Activated naive CD4-positive, alpha-beta T cell treated with anti-CD3 and anti-CD28 coated beads for 36 hours (primary cell): ENCODE results near the gene EN1. TPM values are rescaled to one million over a fixed set of nuclear protein-coding genes. Genes with fewer than 3 reads are reported as not detected.
A peak's percentile ranks its signal among the peaks of the same experiment; 100 is the strongest.

Source experiments
- CTCF ChIA-PET: fragments of 350-600 bp; sonication (Branson Sonifier 250); formaldehyde crosslinking; loops from one replicate; lab custom pipeline; 2021; ENCODE audit warnings: antibody characterized with exemption; lab: Charles Lee
- DNase-seq: peaks from one replicate; pipeline ENCODE4 v3.0.0-alpha.2; 2020
- H3K27ac Mint-ChIP-seq: one replicate; pipeline ENCODE4 v1.8.0; 2021; ENCODE audit warnings: mild to moderate bottlenecking, mixed read lengths
- H3K27me3 Mint-ChIP-seq: one replicate; pipeline ENCODE4 v1.8.0; 2021; ENCODE audit warnings: low read depth, mixed read lengths
- H3K36me3 Mint-ChIP-seq: one replicate; pipeline ENCODE4 v1.8.0; 2021; ENCODE audit warnings: low read depth, mixed read lengths
- H3K4me1 Mint-ChIP-seq: one replicate; pipeline ENCODE4 v1.8.0; 2021; ENCODE audit warnings: low read depth, mixed read lengths
- H3K4me3 Mint-ChIP-seq: one replicate; pipeline ENCODE4 v1.8.0; 2021; ENCODE audit warnings: mild to moderate bottlenecking, moderate library complexity, mixed read lengths
- H3K9me3 Mint-ChIP-seq: one replicate; pipeline ENCODE4 v1.8.0; 2021; ENCODE audit warnings: mixed read lengths
- intact Hi-C: fragments of 100-400 bp; cut with micrococcal nuclease; formaldehyde crosslinking; loops from one replicate; pipeline ENCODE4 v1.15.1; 2023
- total RNA-seq, 2 experiments: library from RNA; stranded (reverse); gene quantifications; one replicate each; pipeline ENCODE4 v1.2.3, GENCODE V29; 2021

Gene EN1
- total RNA-seq, 2 experiments from 2014 or later, result not detected

GRCh38 chr2:118810766-118811165 is 36.7 kb downstream of the EN1 start:
- CTCF ChIA-PET, result no interaction called here
- peaks cover 3% of the 10 kb centered on the region for H3K4me1 Mint-ChIP-seq
- no peak overlapping the region for H3K4me3 Mint-ChIP-seq
- H3K9me3 Mint-ChIP-seq, result no peaks in the 10 kb centered on the region
- no peaks in the 10 kb centered on the region for H3K36me3 Mint-ChIP-seq
- peaks cover 61% of the 10 kb centered on the region for H3K27me3 Mint-ChIP-seq
- H3K27ac Mint-ChIP-seq, result no peak overlapping the region
- intact Hi-C loops, result no loop called here
- DNase-seq, result no peak

GRCh38 chr2:118808429-118808809 is 39.0 kb downstream of the EN1 start:
- DNase-seq, result no peak
- peaks cover 3% of the 10 kb centered on the region for H3K4me1 Mint-ChIP-seq
- H3K9me3 Mint-ChIP-seq, result no peaks in the 10 kb centered on the region
- H3K36me3 Mint-ChIP-seq, result no peaks in the 10 kb centered on the region
- no peak overlapping the region for H3K27ac Mint-ChIP-seq
- intact Hi-C loops, result no loop called here
- CTCF ChIA-PET, result interaction anchor here (0.6 kb wide), 1 partner anchor 54 kb away, joined by 3 read pairs; no protein-coding TSS in a partner anchor
- H3K4me3 Mint-ChIP-seq, result peak overlapping the region; percentile 15
- peaks cover 56% of the 10 kb centered on the region for H3K27me3 Mint-ChIP-seq

DNA sequence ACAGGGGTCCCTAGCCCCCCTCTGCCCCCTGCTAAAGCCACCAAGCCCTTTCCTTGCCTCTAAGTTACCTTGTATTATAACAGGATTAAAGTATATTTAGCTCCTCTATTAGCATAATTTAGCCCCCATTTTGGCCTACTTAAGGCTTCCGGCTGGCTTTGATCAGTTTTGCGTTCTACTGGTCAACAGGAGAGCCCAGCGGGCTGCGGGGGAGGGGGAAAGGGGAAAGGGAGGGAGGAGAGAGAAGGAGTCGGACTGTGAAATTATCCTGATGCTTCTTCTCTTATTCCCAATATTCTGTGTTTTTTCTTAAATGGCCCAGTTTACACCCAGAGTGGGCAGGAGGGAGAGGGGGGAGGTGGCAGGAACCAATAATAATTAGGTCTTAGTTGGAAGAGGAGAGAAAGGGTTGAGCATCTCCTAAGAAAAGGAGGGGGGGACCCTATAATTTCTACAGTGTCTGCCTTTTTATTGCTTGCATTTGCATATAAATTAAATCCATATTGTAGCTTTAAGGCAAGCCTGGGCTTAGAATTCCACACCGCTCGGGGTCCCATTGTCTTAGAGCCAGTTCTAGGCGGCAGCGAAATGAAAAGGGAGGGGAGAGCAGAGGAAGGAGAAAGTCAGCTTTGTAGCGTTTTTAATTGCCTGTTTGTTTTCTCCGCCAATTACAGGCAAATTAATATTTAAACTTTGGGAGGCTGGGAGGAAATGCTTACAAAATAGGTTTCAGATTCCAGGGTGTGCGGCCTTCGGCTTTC is 39.6 kb downstream of the EN1 start:
- H3K27ac Mint-ChIP-seq, result no peak overlapping the region
- H3K36me3 Mint-ChIP-seq, result no peaks in the 10 kb centered on the region
- H3K4me3 Mint-ChIP-seq, result peak overlapping the region; percentile 15
- intact Hi-C loops, result no loop called here
- CTCF ChIA-PET, result interaction anchor here (0.6 to 0.8 kb wide), 2 partner anchors 48 to 53 kb away, joined by 3 read pairs; no protein-coding TSS in a partner anchor
- H3K9me3 Mint-ChIP-seq, result no peaks in the 10 kb centered on the region
- no peak for DNase-seq
- peaks cover 3% of the 10 kb centered on the region for H3K4me1 Mint-ChIP-seq
- H3K27me3 Mint-ChIP-seq, result peaks cover 50% of the 10 kb centered on the region

- intact Hi-C loops, result no loop called here
- H3K4me3 Mint-ChIP-seq, result no peak overlapping the region
- peaks cover 47% of the 10 kb centered on the region for H3K27me3 Mint-ChIP-seq
- no peaks in the 10 kb centered on the region for H3K9me3 Mint-ChIP-seq
- H3K36me3 Mint-ChIP-seq, result no peaks in the 10 kb centered on the region
- DNase-seq, result no peak
- H3K4me1 Mint-ChIP-seq, result peaks cover 3% of the 10 kb centered on the region
- no peak overlapping the region for H3K27ac Mint-ChIP-seq
- CTCF ChIA-PET, result interaction anchor here (0.8 kb wide), 1 partner anchor 49 kb away, joined by 3 read pairs; no protein-coding TSS in a partner anchor
These were observed 40.4 kb downstream of the EN1 start for GRCh38 chr2:118806797-118807667.

- H3K4me1 Mint-ChIP-seq, result peaks cover 3% of the 10 kb centered on the region
- intact Hi-C loops, result no loop called here
- no peak overlapping the region for H3K27ac Mint-ChIP-seq
- CTCF ChIA-PET, result no interaction called here
- DNase-seq, result no peak
- H3K36me3 Mint-ChIP-seq, result no peaks in the 10 kb centered on the region
- no peak overlapping the region for H3K4me3 Mint-ChIP-seq
- peaks cover 45% of the 10 kb centered on the region for H3K27me3 Mint-ChIP-seq
- H3K9me3 Mint-ChIP-seq, result no peaks in the 10 kb centered on the region
These were observed 42.3 kb downstream of the EN1 start for GRCh38 chr2:118805064-118805690.

DNA sequence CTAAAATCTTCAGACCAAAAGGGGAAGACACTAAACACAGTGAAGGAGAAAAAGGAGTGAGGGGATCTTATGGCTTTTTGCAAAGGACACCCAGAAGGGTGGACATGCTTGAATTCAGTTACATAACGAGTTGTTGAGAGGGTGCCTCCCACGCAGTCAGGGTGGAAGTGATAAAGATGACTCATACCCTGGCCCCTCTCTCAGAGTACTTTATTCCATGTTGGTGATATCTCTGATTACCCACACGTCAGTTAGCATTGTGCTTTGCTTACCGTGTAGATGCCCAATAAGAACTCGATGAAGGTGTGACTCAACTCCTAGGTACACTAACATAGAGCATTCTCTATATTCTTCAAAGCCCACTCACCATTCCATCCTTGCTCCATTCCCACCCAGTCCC is 44.4 kb downstream of the EN1 start:
- Mint-ChIP-seq H3K9me3 (no peaks in the 10 kb centered on the region), H3K4me3 (no peak overlapping the region), H3K4me1 (no peaks in the 10 kb centered on the region), H3K27ac (no peak overlapping the region), H3K27me3 (peaks cover 32% of the 10 kb centered on the region), H3K36me3 (no peaks in the 10 kb centered on the region)
- no peak for DNase-seq
- CTCF ChIA-PET, result no interaction called here
- intact Hi-C loops, result no loop called here

- intact Hi-C loops, result no loop called here
- Mint-ChIP-seq H3K36me3 (no peaks in the 10 kb centered on the region), H3K27me3 (peaks cover 18% of the 10 kb centered on the region), H3K9me3 (no peaks in the 10 kb centered on the region), H3K27ac (no peak overlapping the region), H3K4me3 (no peak overlapping the region), H3K4me1 (no peaks in the 10 kb centered on the region)
- CTCF ChIA-PET, result no interaction called here
- DNase-seq, result no peak
These were observed 46.3 kb downstream of the EN1 start for GRCh38 chr2:118801151-118801550.

DNA sequence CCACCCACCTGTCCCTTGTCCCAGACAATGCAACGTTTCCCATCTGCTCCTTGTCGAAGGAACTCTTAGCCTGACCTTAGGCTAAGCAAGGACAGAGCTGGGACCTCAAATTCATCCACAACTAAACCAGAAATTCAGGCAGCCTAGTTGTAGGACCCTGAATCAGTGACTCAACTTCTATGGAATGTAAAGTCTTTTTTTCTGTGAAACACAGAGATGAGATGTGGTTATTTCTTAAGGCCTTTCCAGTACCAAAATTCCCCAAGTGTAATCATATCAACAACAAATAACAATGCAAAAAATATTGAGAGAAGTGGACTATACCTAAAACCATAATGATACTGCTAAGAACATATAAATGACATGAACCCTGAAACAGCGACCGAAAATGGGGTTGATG is 46.7 kb downstream of the EN1 start:
- Mint-ChIP-seq H3K4me1 (no peaks in the 10 kb centered on the region), H3K36me3 (no peaks in the 10 kb centered on the region), H3K27me3 (peaks cover 14% of the 10 kb centered on the region), H3K4me3 (no peak overlapping the region), H3K27ac (no peak overlapping the region), H3K9me3 (no peaks in the 10 kb centered on the region)
- CTCF ChIA-PET, result no interaction called here
- intact Hi-C loops, result no loop called here
- DNase-seq, result no peak

- Mint-ChIP-seq H3K4me1 (no peaks in the 10 kb centered on the region), H3K9me3 (no peaks in the 10 kb centered on the region), H3K36me3 (no peaks in the 10 kb centered on the region), H3K27me3 (peaks cover 31% of the 10 kb centered on the region), H3K27ac (no peak overlapping the region), H3K4me3 (no peak overlapping the region)
- CTCF ChIA-PET, result no interaction called here
- intact Hi-C loops, result no loop called here
- DNase-seq, result no peak
These were observed 52.9 kb downstream of the EN1 start for GRCh38 chr2:118794546-118794945.

Other genes starting within 250 kb of the EN1 start
- gene MARCO, start 94.5 kb upstream of the EN1 start, total RNA-seq, result not detected